Neural cell (in vitro differentiated cells): ENCODE measurements around the gene TRIP6. TPM values are rescaled to one million over a fixed set of nuclear protein-coding genes. Genes with fewer than 3 reads are reported as not detected.

ENCODE experiments used
- H2AFZ ChIP-seq: fragments of 200-600, 300-800 bp; sonication (generic), shearing (Covaris generic); 2 replicates; pipeline ENCODE4 v1.6.0; 2014; ENCODE audit warnings: low read depth, mild to moderate bottlenecking, antibody characterized with exemption, low read length, moderate library complexity
- H3F3A ChIP-seq: fragments of 200-600 bp; shearing (Covaris generic); 2 replicates; pipeline ENCODE4 v1.6.1; 2016; ENCODE audit warnings: mild to moderate bottlenecking, moderate library complexity, mixed read lengths, antibody characterized with exemption, low read length; ENCODE audit not compliant: insufficient read depth, poor library complexity, severe bottlenecking
- H3K27ac ChIP-seq: fragments of 200-600, 300-800 bp; sonication (generic), shearing (Covaris generic); 2 replicates; pipeline ENCODE4 v1.5.1; 2014; ENCODE audit warnings: mild to moderate bottlenecking, low read length, moderate library complexity
- H3K27me3 ChIP-seq: fragments of 300-800, 200-600 bp; sonication (generic), shearing (Covaris generic); 2 replicates; pipeline ENCODE4 v1.6.0; 2014; ENCODE audit warnings: mild to moderate bottlenecking, low read depth, low read length, moderate library complexity; ENCODE audit not compliant: insufficient read depth
- H3K36me3 ChIP-seq: fragments of 300-800, 200-600 bp; sonication (generic), shearing (Covaris generic); 2 replicates; pipeline ENCODE4 v1.5.1; 2014; ENCODE audit warnings: mild to moderate bottlenecking, antibody characterized with exemption, low read length, moderate library complexity; ENCODE audit not compliant: insufficient read depth
- H3K4me2 ChIP-seq: fragments of 300-800, 200-600 bp; sonication (generic), shearing (Covaris generic); 2 replicates; pipeline ENCODE4 v1.6.0; 2014; ENCODE audit warnings: mild to moderate bottlenecking, low read length
- H3K4me3 ChIP-seq: fragments of 300-800, 200-600 bp; sonication (generic), shearing (Covaris generic); 2 replicates; pipeline ENCODE4 v1.5.1; 2014; ENCODE audit warnings: mild to moderate bottlenecking, low read length, moderate library complexity
- H3K79me2 ChIP-seq: fragments of 200-600 bp; shearing (Covaris generic); replicated peaks from 2 replicates; pipeline ENCODE4 v1.6.0; 2014; ENCODE audit warnings: mild to moderate bottlenecking, low read length, moderate library complexity; ENCODE audit not compliant: insufficient read depth
- H3K9ac ChIP-seq: fragments of 300-800, 200-600 bp; sonication (generic), shearing (Covaris generic); 2 replicates; pipeline ENCODE4 v1.6.1; 2016; ENCODE audit warnings: mild to moderate bottlenecking, low read length, mixed read lengths
- H3K9me2 ChIP-seq: fragments of 200-600 bp; shearing (Covaris generic); 2 replicates; pipeline ENCODE4 v1.6.1; 2016; ENCODE audit warnings: mild to moderate bottlenecking, low read length, mixed read lengths; ENCODE audit not compliant: insufficient read depth
- H3K9me3 ChIP-seq: fragments of 200-600, 300-800 bp; sonication (generic), shearing (Covaris generic); 2 replicates; pipeline ENCODE4 v1.6.1; 2016; ENCODE audit warnings: mild to moderate bottlenecking, mixed run types, low read length, moderate library complexity, mixed read lengths
- H4K20me1 ChIP-seq: fragments of 200-600 bp; shearing (Covaris generic); 2 replicates; pipeline ENCODE4 v1.6.1; 2016; ENCODE audit warnings: mild to moderate bottlenecking, mixed run types; ENCODE audit not compliant: insufficient read depth
- EZH2 ChIP-seq: fragments of 200-600, 300-800 bp; shearing (Covaris generic), sonication (generic); IDR thresholded peaks from 2 replicates; pipeline ENCODE4 v1.6.1; 2014; ENCODE audit warnings: antibody characterized with exemption, low read length, borderline replicate concordance, mild to moderate bottlenecking; ENCODE audit not compliant: insufficient read depth, poor library complexity, severe bottlenecking
- MXI1 ChIP-seq: fragments of 450-650 bp; conservative IDR thresholded peaks from 2 replicates; pipeline ENCODE4 v1.6.1; 2014; ENCODE audit warnings: antibody characterized with exemption, mild to moderate bottlenecking; ENCODE audit not compliant: poor library complexity, severe bottlenecking
- POLR2AphosphoS5 ChIP-seq: IDR thresholded peaks from 2 replicates; pipeline ENCODE4 v1.6.1; 2012
- RAD21 ChIP-seq: fragments of 450-650 bp; conservative IDR thresholded peaks from 2 replicates; pipeline ENCODE4 v1.6.1; 2014; ENCODE audit warnings: antibody characterized with exemption, mild to moderate bottlenecking, moderate library complexity
- SMC3 ChIP-seq: fragments of 450-650 bp; conservative IDR thresholded peaks from 2 replicates; pipeline ENCODE4 v1.6.1; 2014; ENCODE audit warnings: antibody characterized with exemption, mild to moderate bottlenecking, moderate library complexity; ENCODE audit not compliant: poor library complexity
- TAF1 ChIP-seq: IDR thresholded peaks from 2 replicates; pipeline ENCODE4 v1.6.1; 2012; ENCODE audit warnings: low read depth
- polyA plus RNA-seq: library from polyadenylated mRNA; depleted of rRNA; stranded (reverse); fragments of >200 nt; gene quantifications from 2 replicates; pipeline ENCODE4 v1.2.3, GENCODE V29; 2014
- TF ChIP-seq, protein P1 (sequence below): fragments of 450-650 bp; IDR thresholded peaks from 2 replicates; pipeline ENCODE4 v1.5.1; 2014; ENCODE audit warnings: antibody characterized with exemption, mild to moderate bottlenecking, moderate library complexity; ENCODE audit not compliant: poor library complexity, severe bottlenecking
- TF ChIP-seq, protein P2 (sequence below): IDR thresholded peaks from 2 replicates; pipeline ENCODE4 v1.6.1; 2012; ENCODE audit warnings: borderline replicate concordance

Gene TRIP6
- polyA plus RNA-seq, 1 donor from 2014 or later, result 2.1 TPM

DNA sequence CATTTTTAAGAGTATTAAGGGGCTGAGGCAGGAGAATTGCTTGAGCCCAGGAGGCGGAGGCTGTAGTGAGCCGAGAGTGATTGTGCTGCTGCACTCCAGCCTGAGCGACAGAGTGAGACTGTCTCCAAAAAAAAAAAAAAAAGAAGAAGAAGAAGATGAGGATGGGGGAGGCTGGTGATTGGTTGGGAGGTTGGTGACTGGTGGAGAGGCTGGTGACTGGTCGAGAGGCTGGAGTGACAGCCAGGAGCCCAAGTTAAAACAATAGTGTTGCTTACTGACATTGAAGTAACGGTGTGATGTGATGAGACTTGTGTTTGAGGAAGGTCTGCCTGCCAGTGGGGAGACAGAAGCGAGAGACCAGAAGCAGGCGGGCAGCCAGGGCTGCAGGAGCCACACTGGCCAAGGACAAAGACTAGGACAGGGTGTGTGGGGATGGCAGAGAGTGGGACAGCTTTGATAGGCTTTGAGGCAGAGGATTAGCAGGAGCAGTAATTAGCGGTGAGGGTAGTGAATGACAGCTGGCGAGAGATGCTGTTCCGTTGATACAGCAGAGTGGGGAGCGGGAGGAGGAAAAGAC, 12.6 kb downstream of the TRIP6 start:
- H4K20me1 ChIP-seq, result peaks cover 6% of the 10 kb centered on the region

DNA sequence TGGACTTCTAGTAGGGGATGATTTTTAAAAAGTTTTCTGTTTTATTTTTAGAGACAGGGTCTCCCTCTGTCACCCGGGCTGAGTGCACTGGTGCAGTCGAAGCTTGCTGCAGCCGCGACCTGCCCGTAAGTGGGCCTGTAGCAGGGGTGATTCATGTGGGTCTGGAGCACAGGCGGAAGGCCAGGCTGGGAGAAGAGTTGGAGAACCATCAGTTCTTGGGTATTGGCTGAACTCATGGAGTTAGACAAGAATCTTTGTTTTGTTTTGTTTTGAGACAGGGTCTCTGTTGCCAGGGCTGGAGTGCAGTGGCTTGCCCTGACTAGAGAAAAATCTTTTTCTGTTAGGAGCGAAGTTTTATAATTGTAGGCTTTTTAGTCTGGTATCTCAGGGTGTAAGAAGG, 13.5 kb downstream of the TRIP6 start:
- Histone ChIP-seq H3K36me3 (no peaks in the 10 kb centered on the region), H3K27ac (no peak overlapping the region), H3K4me3 (no peak overlapping the region), H3K9me2 (no peaks in the 10 kb centered on the region), H3K27me3 (no peaks in the 10 kb centered on the region), H4K20me1 (peaks cover 6% of the 10 kb centered on the region), H3K79me2 (peaks cover 51% of the 10 kb centered on the region), H3K9ac (no peak overlapping the region), H3K4me2 (no peak overlapping the region), H2AFZ (no peak overlapping the region), H3F3A (no peaks in the 10 kb centered on the region), H3K9me3 (no peaks in the 10 kb centered on the region)
- no peak for TF ChIP-seq POLR2AphosphoS5

More for the DNA sequence above, 12.6 kb downstream of the TRIP6 start:
- Histone ChIP-seq H2AFZ (no peak overlapping the region), H3K27me3 (no peaks in the 10 kb centered on the region), H3K36me3 (no peaks in the 10 kb centered on the region), H3K4me3 (no peak overlapping the region), H3K4me2 (no peak overlapping the region), H3K79me2 (peaks cover 58% of the 10 kb centered on the region), H3K27ac (no peak overlapping the region), H3K9ac (no peak overlapping the region), H3F3A (no peaks in the 10 kb centered on the region), H3K9me2 (no peaks in the 10 kb centered on the region), H3K9me3 (no peaks in the 10 kb centered on the region)
- TF ChIP-seq, protein P1, sequence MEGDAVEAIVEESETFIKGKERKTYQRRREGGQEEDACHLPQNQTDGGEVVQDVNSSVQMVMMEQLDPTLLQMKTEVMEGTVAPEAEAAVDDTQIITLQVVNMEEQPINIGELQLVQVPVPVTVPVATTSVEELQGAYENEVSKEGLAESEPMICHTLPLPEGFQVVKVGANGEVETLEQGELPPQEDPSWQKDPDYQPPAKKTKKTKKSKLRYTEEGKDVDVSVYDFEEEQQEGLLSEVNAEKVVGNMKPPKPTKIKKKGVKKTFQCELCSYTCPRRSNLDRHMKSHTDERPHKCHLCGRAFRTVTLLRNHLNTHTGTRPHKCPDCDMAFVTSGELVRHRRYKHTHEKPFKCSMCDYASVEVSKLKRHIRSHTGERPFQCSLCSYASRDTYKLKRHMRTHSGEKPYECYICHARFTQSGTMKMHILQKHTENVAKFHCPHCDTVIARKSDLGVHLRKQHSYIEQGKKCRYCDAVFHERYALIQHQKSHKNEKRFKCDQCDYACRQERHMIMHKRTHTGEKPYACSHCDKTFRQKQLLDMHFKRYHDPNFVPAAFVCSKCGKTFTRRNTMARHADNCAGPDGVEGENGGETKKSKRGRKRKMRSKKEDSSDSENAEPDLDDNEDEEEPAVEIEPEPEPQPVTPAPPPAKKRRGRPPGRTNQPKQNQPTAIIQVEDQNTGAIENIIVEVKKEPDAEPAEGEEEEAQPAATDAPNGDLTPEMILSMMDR, result no peak
- TF ChIP-seq RAD21 (no peak), EZH2 (no peak), SMC3 (no peak), POLR2AphosphoS5 (no peak), TAF1 (no peak)

DNA sequence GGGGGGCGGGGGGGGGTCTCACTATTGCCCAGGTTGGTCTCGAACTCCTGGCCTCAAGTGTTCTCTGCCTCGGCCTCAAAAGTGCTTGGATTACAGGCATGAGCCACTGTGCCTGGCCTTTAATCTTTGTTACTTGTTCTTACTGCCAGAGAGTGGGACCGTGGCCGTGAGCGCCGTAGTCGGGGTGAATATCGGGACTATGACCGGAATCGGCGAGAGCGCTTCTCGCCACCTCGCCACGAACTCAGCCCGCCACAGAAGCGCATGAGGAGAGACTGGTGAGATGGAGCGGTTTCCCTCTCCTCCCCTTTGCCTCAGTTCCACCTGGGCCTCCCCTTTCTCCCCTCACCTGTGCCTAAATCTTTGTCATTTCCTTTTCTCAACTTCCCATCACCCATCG, 13.9 kb downstream of the TRIP6 start:
- Histone ChIP-seq H3K4me3 (no peak overlapping the region), H2AFZ (no peak overlapping the region), H4K20me1 (peaks cover 6% of the 10 kb centered on the region), H3K9me2 (no peaks in the 10 kb centered on the region), H3K9me3 (no peaks in the 10 kb centered on the region), H3K27ac (no peak overlapping the region), H3K27me3 (no peaks in the 10 kb centered on the region), H3K79me2 (peaks cover 46% of the 10 kb centered on the region), H3K9ac (no peak overlapping the region), H3F3A (no peaks in the 10 kb centered on the region), H3K36me3 (no peaks in the 10 kb centered on the region), H3K4me2 (no peak overlapping the region)
- TF ChIP-seq, protein P2, sequence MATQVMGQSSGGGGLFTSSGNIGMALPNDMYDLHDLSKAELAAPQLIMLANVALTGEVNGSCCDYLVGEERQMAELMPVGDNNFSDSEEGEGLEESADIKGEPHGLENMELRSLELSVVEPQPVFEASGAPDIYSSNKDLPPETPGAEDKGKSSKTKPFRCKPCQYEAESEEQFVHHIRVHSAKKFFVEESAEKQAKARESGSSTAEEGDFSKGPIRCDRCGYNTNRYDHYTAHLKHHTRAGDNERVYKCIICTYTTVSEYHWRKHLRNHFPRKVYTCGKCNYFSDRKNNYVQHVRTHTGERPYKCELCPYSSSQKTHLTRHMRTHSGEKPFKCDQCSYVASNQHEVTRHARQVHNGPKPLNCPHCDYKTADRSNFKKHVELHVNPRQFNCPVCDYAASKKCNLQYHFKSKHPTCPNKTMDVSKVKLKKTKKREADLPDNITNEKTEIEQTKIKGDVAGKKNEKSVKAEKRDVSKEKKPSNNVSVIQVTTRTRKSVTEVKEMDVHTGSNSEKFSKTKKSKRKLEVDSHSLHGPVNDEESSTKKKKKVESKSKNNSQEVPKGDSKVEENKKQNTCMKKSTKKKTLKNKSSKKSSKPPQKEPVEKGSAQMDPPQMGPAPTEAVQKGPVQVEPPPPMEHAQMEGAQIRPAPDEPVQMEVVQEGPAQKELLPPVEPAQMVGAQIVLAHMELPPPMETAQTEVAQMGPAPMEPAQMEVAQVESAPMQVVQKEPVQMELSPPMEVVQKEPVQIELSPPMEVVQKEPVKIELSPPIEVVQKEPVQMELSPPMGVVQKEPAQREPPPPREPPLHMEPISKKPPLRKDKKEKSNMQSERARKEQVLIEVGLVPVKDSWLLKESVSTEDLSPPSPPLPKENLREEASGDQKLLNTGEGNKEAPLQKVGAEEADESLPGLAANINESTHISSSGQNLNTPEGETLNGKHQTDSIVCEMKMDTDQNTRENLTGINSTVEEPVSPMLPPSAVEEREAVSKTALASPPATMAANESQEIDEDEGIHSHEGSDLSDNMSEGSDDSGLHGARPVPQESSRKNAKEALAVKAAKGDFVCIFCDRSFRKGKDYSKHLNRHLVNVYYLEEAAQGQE, result no peak
- TF ChIP-seq EZH2, result no peak
- no peak for TF ChIP-seq MXI1
- TF ChIP-seq, protein P1, result no peak
- TF ChIP-seq RAD21, result no peak
- no peak for TF ChIP-seq SMC3
